ENCODE measurements around the gene SH3GL2.

DNA sequence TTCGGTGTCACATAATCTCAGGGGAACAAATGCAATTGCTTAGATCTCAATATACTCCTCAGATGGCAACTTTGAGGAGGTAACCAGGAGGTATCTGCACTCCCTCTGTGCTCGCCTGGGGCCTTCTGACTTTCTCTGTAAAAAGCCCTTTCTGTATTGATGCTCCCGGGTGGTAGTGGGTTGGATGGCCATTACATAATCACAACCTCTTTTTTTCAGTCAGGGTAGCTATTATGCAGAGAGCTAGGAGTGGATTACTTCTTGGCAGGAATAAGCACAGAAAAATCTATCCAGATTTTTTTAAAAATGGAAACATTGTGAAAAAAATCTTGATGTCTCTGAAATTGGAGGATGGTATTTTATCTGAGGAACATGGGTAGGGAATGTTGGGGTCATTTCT lies 116.6 kb downstream of the SH3GL2 start:
- TF ChIP-seq ZC3H10 (CRISPR knock-in tag; IDR thresholded peaks at IDR 0.05) (no peak), GLIS3 (CRISPR knock-in tag; IDR thresholded peaks at IDR 0.05) (no peak)
